ENCODE results near the gene CCDC120. TPM values are rescaled to one million over a fixed set of nuclear protein-coding genes. Genes with fewer than 3 reads are reported as not detected.

CCDC120 gene
- total RNA-seq, 1 donor from 2014 or later, result 14.7 TPM

DNA sequence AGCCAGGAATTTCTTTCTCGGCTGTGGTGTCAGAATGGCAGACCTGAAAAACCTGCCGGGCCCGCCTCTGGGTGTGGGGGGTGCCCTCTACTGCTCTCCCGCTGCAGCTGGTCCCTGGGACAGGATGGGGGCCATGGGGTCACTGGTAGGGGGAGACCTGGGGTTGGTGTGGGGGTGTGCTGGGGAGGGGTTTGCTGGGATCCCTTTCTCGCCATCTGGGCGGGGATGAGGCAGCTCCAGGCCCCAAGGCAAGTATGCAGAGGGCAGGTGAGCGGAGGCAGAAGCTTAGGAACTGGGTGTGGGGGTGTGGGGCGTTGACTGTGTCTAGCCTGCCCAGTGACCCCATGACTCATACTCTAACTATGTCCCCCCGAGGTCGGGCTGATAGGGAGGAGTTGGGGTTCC is 884 bp downstream of the CCDC120 start:
- TF ChIP-seq, protein P1, sequence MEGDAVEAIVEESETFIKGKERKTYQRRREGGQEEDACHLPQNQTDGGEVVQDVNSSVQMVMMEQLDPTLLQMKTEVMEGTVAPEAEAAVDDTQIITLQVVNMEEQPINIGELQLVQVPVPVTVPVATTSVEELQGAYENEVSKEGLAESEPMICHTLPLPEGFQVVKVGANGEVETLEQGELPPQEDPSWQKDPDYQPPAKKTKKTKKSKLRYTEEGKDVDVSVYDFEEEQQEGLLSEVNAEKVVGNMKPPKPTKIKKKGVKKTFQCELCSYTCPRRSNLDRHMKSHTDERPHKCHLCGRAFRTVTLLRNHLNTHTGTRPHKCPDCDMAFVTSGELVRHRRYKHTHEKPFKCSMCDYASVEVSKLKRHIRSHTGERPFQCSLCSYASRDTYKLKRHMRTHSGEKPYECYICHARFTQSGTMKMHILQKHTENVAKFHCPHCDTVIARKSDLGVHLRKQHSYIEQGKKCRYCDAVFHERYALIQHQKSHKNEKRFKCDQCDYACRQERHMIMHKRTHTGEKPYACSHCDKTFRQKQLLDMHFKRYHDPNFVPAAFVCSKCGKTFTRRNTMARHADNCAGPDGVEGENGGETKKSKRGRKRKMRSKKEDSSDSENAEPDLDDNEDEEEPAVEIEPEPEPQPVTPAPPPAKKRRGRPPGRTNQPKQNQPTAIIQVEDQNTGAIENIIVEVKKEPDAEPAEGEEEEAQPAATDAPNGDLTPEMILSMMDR (conservative IDR thresholded peaks at IDR 0.05), result no peak
- Mint-ChIP-seq H3K4me1 (peaks cover 9% of the 10 kb centered on the region), H3K27ac (ENCODE audit: unreplicated experiment) (no peak overlapping the region), H3K27me3 (ENCODE audit: low read depth) (no peaks in the 10 kb centered on the region), H3K36me3 (ENCODE audit: low read depth) (peaks cover 3% of the 10 kb centered on the region), H3K4me3 (no peak overlapping the region), H3K9me3 (peaks cover 4% of the 10 kb centered on the region)
- DNase-seq (ENCODE audit: low read depth, low spot score), result no peak

DNA sequence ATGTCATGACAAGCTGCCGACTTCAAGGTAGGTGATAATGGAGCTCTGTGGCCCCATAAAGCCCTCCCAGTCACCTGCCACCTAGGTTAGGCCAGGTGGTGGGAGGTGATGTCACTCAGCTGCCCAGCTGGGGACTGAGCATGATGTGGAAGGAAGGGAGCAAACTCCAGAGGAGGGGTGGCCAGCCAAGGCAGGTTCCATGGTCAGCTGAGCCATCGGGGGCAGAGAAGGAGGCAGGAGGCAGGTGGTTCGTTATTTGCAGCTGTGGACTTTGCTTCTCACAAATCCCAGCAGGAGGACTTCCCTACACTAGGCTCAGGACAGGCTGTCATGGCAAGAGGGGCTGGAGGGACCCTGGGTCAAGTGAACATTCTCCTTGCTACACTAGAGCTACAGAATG is 2.1 kb downstream of the CCDC120 start:
- Mint-ChIP-seq H3K27me3 (ENCODE audit: low read depth) (no peaks in the 10 kb centered on the region), H3K27ac (ENCODE audit: unreplicated experiment) (no peak overlapping the region), H3K4me3 (peak overlapping the region; percentile 36), H3K4me1 (no peaks in the 10 kb centered on the region), H3K9me3 (no peaks in the 10 kb centered on the region), H3K36me3 (ENCODE audit: low read depth) (no peaks in the 10 kb centered on the region)
- TF ChIP-seq, protein P1 (conservative IDR thresholded peaks at IDR 0.05), result no peak
- DNase-seq (ENCODE audit: low read depth, low spot score), result no peak

DNA sequence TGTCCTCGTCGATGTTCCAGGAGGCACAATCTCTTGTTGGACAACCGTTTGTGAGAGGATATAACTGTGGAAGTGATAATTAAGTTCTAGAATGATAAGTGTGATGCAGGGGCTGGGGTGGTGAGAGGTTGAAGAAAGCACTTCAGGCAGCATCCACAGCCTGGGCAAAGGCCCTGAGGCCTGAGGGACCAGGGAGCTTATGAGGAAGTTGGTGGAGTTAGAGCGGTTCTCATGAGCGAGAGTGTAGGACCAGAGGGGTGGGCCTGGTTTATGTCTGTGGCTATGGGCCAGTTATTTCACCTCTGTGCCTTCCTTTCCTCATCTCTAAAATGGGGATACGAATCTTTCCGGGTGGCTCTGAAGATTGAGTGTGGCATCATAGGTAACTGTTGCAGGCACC is 2.7 kb downstream of the CCDC120 start:
- Mint-ChIP-seq H3K27ac (ENCODE audit: unreplicated experiment) (no peak overlapping the region), H3K36me3 (ENCODE audit: low read depth) (no peaks in the 10 kb centered on the region), H3K9me3 (no peaks in the 10 kb centered on the region), H3K27me3 (ENCODE audit: low read depth) (no peaks in the 10 kb centered on the region), H3K4me3 (peak overlapping the region; percentile 36), H3K4me1 (no peaks in the 10 kb centered on the region)
- no peak for DNase-seq (ENCODE audit: low read depth, low spot score)
- TF ChIP-seq, protein P1 (conservative IDR thresholded peaks at IDR 0.05), result no peak

DNA sequence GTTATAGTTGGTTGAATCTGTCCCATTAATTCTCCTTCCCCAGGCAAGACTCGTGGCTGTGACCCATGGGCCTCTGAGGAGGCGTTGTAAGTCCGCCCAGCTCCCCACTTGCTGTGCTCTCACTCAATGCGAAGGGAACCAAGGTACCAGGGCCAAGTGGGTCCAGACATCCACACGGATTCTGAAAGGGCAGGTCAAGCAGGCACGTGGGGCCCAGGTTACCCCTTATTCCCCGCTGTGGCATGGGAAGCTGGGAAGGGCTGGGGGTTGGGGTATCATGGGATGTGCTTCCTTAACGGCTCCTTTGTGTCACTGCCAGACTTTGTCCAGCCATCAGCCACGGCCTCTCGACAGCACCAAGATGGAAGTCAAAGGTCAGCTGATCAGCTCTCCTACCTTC is 3.1 kb downstream of the CCDC120 start:
- TF ChIP-seq, protein P1 (conservative IDR thresholded peaks at IDR 0.05), result no peak
- H3K27me3 Mint-ChIP-seq (ENCODE audit: low read depth), result no peaks in the 10 kb centered on the region
- no peaks in the 10 kb centered on the region for H3K9me3 Mint-ChIP-seq
- H3K36me3 Mint-ChIP-seq (ENCODE audit: low read depth), result no peaks in the 10 kb centered on the region
- DNase-seq (ENCODE audit: low read depth, low spot score), result no peak
- H3K27ac Mint-ChIP-seq (ENCODE audit: unreplicated experiment), result peak overlapping the region; percentile 12
- H3K4me1 Mint-ChIP-seq, result no peaks in the 10 kb centered on the region
- no peak overlapping the region for H3K4me3 Mint-ChIP-seq

DNA sequence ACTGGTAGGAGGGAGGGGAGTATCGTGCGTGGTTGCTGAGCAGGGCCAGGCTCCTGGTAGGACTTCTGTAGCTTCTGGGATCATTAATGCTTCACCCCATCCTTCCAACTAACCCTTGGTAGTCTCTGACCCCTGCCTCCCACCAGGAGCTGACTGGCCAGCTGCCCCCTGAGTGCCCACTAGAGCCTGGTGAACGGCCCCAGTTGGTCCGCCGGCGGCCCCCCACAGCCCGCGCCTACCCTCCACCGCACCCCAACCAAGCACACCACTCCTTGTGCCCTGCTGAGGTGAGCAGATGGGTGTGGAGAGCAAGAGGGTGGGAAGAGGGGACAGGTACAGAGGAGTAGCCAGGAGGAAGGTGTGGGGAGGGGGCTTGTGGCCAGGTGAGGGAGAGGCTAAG is 4.9 kb downstream of the CCDC120 start:
- Mint-ChIP-seq H3K4me3 (no peak overlapping the region), H3K27ac (ENCODE audit: unreplicated experiment) (no peak overlapping the region), H3K9me3 (no peaks in the 10 kb centered on the region), H3K27me3 (ENCODE audit: low read depth) (no peaks in the 10 kb centered on the region), H3K36me3 (ENCODE audit: low read depth) (no peaks in the 10 kb centered on the region), H3K4me1 (no peaks in the 10 kb centered on the region)
- no peak for DNase-seq (ENCODE audit: low read depth, low spot score)
- TF ChIP-seq, protein P1 (conservative IDR thresholded peaks at IDR 0.05), result no peak

DNA sequence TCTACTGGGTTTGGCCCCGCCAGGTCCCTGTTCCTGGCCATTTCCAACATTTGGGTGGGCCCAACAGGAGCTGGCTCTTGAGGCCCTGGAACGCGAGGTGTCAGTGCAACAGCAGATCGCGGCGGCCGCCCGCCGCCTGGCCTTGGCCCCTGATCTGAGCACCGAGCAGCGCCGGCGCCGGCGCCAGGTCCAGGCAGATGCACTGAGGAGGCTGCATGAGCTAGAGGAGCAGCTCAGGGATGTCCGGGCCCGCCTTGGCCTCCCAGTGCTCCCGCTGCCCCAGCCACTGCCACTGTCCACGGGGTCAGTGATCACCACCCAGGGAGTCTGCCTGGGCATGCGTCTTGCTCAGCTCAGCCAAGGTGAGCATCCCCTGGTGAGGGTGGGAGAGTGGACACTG is 5.5 kb downstream of the CCDC120 start:
- Mint-ChIP-seq H3K4me1 (no peaks in the 10 kb centered on the region), H3K9me3 (no peaks in the 10 kb centered on the region), H3K36me3 (ENCODE audit: low read depth) (no peaks in the 10 kb centered on the region), H3K27ac (ENCODE audit: unreplicated experiment) (peak overlapping the region; percentile 57), H3K27me3 (ENCODE audit: low read depth) (no peaks in the 10 kb centered on the region), H3K4me3 (peak overlapping the region; percentile 54)
- no peak for DNase-seq (ENCODE audit: low read depth, low spot score)
- TF ChIP-seq, protein P1 (conservative IDR thresholded peaks at IDR 0.05), result no peak
